Fibroblast of skin of left quadriceps (primary cell): Measurements from ENCODE around the gene CLDN8.

ENCODE experiments used
- DNase-seq, 2 experiments: peaks; one replicate each; pipeline ENCODE4 v3.0.0-alpha.2; 2013; ENCODE audit warnings: low read depth in 2 of 2

CLDN8 gene

GRCh38 chr21:30206551-30207251 lies 9.2 kb downstream of the CLDN8 start:
- DNase-seq: peak; percentile 11 to 14

GRCh38 chr21:30200000-30200399 lies 15.9 kb downstream of the CLDN8 start:
- DNase-seq: no peak

- peak in 1 of 2 experiments; percentile 3 for DNase-seq
These were observed 21.1 kb downstream of the CLDN8 start for GRCh38 chr21:30194701-30195299.

GRCh38 chr21:30193201-30193600 lies 22.7 kb downstream of the CLDN8 start:
- DNase-seq: no peak

- no peak for DNase-seq
These were observed 25.3 kb downstream of the CLDN8 start for GRCh38 chr21:30190554-30190953.

GRCh38 chr21:30189773-30190172 lies 26.1 kb downstream of the CLDN8 start:
- no peak for DNase-seq

- DNase-seq: no peak
These were observed 29.7 kb downstream of the CLDN8 start for GRCh38 chr21:30186242-30186641.

- no peak for DNase-seq
These were observed 47.8 kb downstream of the CLDN8 start for GRCh38 chr21:30168086-30168485.

GRCh38 chr21:30166705-30167104 lies 49.2 kb downstream of the CLDN8 start, which contains the start of gene CLDN17:
CLDN17 (minus strand) TSS chr21:30166805; CDS start chr21:30166617, 188 bp downstream.
- DNase-seq: no peak

GRCh38 chr21:30166171-30166570 lies 49.7 kb downstream of the CLDN8 start:
- DNase-seq: no peak

GRCh38 chr21:30164796-30165195 lies 51.1 kb downstream of the CLDN8 start:
- DNase-seq: no peak
